Stimulated activated effector memory CD8-positive, alpha-beta T cell treated with anti-CD3 and anti-CD28 coated beads, Interleukin-12 subunit alpha, Interleukin-12 subunit beta, amount 100 ng/mL, for 72 hours (primary cell): Measurements from ENCODE around the gene PROB1.
"Not testable (repeated sequence)": the region's sequence is repeated elsewhere in the genome, so short reads cannot be mapped to it uniquely, and the experiment has no call there.

Experiments used
- ATAC-seq: fragments of 150-1000 bp; cut with Tn5 transposase; 2 replicates; pipeline ENCODE4 v1.10.0; 2021
- DNase-seq, 2 donors: peaks; one replicate each; pipeline ENCODE4 v3.0.0; 2021 to 2022; ENCODE audit warnings: low spot score in 2 of 2
- H3K27ac Mint-ChIP-seq: one replicate; pipeline ENCODE4 v1.8.0; 2022; ENCODE audit warnings: mild to moderate bottlenecking, mixed read lengths
- H3K36me3 Mint-ChIP-seq: one replicate; pipeline ENCODE4 v1.8.0; 2022; ENCODE audit warnings: mild to moderate bottlenecking, mixed read lengths
- H3K4me1 Mint-ChIP-seq: one replicate; pipeline ENCODE4 v1.8.0; 2022; ENCODE audit warnings: mixed read lengths
- H3K4me3 Mint-ChIP-seq: one replicate; pipeline ENCODE4 v1.8.0; 2022; ENCODE audit warnings: mild to moderate bottlenecking, mixed read lengths
- H3K9me3 Mint-ChIP-seq: one replicate; pipeline ENCODE4 v1.8.0; 2022; ENCODE audit warnings: mixed read lengths

PROB1 gene, protein sequence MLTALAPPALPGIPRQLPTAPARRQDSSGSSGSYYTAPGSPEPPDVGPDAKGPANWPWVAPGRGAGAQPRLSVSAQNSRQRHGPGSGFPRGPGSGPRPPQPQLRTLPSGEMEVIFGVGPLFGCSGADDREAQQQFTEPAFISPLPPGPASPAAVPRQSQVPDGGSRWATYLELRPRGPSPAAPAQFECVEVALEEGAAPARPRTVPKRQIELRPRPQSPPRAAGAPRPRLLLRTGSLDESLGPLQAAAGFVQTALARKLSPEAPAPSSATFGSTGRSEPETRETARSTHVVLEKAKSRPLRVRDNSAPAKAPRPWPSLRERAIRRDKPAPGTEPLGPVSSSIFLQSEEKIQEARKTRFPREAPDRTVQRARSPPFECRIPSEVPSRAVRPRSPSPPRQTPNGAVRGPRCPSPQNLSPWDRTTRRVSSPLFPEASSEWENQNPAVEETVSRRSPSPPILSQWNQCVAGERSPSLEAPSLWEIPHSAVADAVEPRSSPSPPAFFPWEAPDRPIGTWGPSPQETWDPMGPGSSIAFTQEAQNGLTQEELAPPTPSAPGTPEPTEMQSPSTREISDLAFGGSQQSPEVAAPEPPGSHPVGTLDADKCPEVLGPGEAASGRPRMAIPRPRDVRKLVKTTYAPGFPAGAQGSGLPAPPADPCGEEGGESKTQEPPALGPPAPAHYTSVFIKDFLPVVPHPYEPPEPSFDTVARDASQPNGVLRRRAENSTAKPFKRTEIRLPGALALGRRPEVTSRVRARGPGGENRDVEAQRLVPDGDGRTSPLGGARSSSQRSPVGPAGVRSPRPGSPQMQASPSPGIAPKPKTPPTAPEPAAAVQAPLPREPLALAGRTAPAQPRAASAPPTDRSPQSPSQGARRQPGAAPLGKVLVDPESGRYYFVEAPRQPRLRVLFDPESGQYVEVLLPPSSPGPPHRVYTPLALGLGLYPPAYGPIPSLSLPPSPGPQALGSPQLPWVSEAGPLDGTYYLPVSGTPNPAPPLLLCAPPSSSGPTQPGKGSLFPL

DNA sequence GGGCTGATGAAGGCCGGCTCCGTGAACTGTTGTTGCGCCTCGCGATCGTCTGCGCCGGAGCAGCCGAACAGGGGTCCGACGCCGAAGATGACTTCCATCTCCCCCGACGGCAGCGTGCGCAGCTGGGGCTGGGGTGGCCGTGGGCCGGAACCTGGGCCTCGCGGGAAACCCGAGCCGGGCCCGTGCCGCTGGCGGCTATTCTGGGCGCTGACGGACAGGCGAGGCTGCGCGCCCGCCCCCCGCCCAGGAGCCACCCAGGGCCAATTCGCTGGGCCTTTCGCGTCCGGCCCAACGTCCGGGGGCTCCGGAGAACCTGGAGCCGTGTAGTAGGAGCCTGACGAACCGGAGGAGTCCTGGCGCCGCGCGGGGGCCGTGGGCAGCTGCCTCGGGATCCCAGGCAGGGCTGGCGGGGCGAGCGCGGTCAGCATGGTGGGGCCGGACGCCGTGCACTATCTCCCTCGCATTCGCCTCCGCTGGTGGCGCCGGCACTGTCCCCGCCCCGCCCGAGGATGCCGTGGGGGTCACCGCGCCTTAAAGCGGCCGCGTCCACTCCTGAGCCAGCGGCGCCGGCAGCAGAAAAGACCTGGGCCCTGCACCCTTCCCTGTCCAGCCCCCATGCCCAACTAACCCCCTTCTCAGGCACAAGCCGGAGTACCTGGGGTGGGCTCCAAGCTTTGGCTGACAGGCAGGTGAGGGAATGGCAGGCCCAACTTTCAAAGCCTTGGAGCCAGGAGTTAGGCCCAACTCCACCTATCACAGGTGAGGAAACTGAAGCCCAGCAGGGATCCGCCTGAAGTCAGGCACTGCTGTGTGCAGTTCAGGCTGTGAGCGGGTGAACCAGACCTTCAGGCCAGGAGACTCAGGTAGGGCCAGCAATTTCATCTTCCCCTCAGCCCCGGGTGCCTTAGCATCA is at the start of gene PROB1:
Gene PROB1, minus strand, starts transcription at position 451 of the 913 bp plus-strand sequence. Its CDS starts 23 bp downstream, at position 428.
- no peaks in the 10 kb centered on the region for H3K9me3 Mint-ChIP-seq
- H3K4me1 Mint-ChIP-seq: peaks cover 71% of the 10 kb centered on the region

DNA sequence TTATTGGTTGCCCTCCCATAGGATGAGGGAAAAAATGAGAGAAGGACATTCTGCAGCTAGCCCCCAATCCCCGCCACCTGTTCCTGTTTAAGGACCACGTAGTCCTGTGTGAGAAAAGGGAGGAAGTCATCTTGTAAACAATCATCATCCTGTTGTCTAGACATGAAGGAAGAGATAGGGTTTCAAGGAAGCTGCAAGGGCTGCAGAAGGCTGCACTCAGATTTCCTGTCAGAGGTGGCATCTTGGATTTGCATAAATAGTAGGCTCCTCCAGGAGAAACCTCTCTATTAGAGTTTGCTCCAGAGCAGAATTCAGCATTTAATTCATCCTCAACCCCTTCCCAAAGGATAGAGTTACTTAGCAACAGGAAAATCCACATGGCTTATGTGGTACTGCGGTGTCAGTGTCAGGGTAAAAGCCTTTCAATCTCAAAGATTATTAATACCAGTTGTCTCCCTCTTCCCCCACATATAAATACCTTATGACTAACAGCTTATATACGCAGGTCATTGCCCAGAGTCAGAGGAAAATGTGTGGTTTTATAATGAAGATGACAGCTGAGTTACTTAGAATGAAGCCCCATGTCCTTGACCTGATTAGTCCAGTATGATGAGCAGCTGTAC is 49.0 kb upstream of the PROB1 start:
- DNase-seq: no peak
- peak; percentile 54 for ATAC-seq
- Mint-ChIP-seq H3K4me3 (no peak overlapping the region), H3K36me3 (peaks cover 18% of the 10 kb centered on the region), H3K27ac (peak overlapping the region; percentile 98), H3K9me3 (no peaks in the 10 kb centered on the region), H3K4me1 (peaks cover 87% of the 10 kb centered on the region)

More for the DNA sequence above, at the start of gene PROB1:
- ATAC-seq: no peak
- Mint-ChIP-seq H3K27ac (no peak within 1 kb of the TSS), H3K4me3 (peak within 1 kb of the TSS; percentile 99), H3K36me3 (peaks cover 64% of the 10 kb centered on the region)
- no peak for DNase-seq

DNA sequence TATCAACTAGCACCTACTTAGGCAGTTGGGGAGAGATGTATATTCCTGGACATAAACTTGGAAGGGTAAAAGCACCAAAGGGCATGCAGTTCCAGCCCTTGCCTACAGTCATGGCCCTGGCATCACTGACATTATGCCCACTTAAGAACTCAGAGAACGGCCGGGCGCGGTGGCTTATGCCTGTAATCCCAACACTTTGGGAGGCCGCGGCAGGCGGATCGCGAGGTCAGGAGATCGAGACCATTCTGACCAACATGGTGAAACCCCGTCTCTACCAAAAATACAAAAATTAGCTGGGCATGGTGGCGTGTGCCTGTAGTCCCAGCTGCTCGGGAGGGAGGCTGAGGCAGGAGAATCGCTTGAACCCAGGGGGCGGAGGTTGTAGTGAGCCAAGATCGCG is 45.5 kb upstream of the PROB1 start:
- H3K4me3 Mint-ChIP-seq: peak overlapping the region; percentile 93
- peak overlapping the region; percentile 100 for H3K27ac Mint-ChIP-seq
- H3K36me3 Mint-ChIP-seq: peaks cover 32% of the 10 kb centered on the region
- not testable (repeated sequence) for ATAC-seq, DNase-seq, H3K9me3 Mint-ChIP-seq
- H3K4me1 Mint-ChIP-seq: peaks cover 70% of the 10 kb centered on the region

DNA sequence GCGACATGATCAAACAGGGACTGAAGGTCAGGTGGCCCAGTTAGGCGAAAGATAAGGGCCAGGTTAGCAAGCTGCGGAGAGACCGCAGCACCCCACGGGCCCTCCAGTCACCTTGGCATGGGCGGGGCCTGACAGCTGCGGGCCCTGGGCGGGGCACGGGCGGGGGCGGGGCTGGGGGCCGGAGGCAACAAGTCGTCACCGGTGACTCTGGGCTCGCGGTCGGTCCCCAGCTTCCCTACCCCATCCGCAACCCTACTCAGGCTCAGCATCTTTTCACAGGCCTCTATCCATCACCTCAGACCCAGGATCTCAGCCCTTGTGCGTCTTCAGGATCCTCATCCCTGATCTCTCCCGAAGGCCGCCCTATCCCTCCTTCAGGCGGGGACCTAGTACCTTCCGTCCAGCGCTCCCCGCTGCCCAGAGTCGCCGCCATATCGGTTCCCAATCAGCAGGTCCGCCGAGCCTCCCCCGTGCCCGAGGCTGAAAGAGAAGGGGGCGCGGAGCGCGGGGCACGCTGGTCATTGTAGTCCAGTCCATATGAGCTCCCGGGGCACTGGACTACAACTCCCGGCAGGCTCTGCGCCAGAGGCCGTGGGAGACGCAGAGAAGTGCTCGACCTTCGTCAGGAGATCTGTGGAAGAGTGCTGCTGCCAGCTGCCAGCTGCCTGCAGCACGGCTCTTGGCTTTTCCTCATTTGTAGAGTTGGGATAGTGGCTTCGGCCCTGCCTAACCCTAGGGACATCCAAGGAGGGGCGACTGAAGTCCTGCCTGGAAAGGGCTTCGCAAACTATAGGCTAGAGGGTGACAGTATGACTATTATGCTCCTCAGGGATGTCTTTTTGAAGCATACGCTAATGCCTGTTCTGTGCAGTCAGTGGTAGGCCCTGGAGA is 44.4 kb upstream of the PROB1 start, which contains the start of gene DNAJC18:
Gene DNAJC18, minus strand, starts transcription at position 513 of the 891 bp plus-strand sequence. Its CDS starts 80 bp downstream, at position 433.
- Mint-ChIP-seq H3K4me1 (peaks cover 62% of the 10 kb centered on the region), H3K9me3 (no peaks in the 10 kb centered on the region), H3K4me3 (peak within 1 kb of the TSS; percentile 93), H3K36me3 (peaks cover 42% of the 10 kb centered on the region), H3K27ac (peak within 1 kb of the TSS; percentile 100)
- ATAC-seq (peak; percentile 90), DNase-seq (peak; percentile 82 to 96)

DNA sequence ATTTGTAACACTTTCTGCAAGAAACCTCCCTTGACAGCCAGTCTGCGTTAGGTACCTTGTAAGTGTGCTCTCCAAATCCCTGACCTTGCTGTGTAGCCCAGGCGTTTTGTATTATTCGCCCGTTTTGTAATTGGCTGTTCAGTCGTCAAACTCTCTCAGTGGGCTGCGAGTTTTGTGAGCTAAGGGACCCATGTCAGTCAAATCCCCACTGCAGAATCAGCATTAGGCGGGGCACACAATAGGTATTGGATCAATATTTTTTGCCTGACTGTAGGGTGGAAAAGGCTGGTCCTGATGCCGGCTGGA is 43.8 kb upstream of the PROB1 start:
- ATAC-seq (no peak), DNase-seq (no peak)
- H3K4me3 Mint-ChIP-seq: peak overlapping the region; percentile 93
- H3K27ac Mint-ChIP-seq: peak overlapping the region; percentile 100
- peaks cover 56% of the 10 kb centered on the region for H3K4me1 Mint-ChIP-seq
- H3K9me3 Mint-ChIP-seq: no peaks in the 10 kb centered on the region
- H3K36me3 Mint-ChIP-seq: peaks cover 42% of the 10 kb centered on the region

DNA sequence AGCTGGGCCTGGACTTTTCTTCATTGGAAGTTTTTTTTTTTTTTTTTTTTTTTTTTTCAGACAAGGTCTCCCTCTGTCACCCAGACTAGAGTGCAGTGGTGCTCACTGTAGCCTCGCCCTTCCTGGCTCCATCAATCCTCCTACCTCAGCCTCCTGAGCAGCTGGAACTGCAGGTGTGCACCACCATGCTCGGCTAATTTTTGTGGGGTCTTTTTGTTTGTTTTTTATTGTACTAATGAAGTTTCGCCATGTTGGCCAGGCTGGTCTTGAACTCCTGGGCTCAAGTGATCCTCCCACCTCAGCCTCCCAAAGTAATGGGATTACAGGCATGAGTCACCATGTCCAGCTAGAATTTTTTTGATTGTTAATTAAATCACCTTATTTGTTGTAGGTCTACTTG is 40.8 kb upstream of the PROB1 start:
- H3K4me3 Mint-ChIP-seq: no peak overlapping the region
- peaks cover 51% of the 10 kb centered on the region for H3K36me3 Mint-ChIP-seq
- H3K27ac Mint-ChIP-seq: no peak overlapping the region
- no peaks in the 10 kb centered on the region for H3K9me3 Mint-ChIP-seq
- ATAC-seq (no peak), DNase-seq (no peak)
- peaks cover 30% of the 10 kb centered on the region for H3K4me1 Mint-ChIP-seq

DNA sequence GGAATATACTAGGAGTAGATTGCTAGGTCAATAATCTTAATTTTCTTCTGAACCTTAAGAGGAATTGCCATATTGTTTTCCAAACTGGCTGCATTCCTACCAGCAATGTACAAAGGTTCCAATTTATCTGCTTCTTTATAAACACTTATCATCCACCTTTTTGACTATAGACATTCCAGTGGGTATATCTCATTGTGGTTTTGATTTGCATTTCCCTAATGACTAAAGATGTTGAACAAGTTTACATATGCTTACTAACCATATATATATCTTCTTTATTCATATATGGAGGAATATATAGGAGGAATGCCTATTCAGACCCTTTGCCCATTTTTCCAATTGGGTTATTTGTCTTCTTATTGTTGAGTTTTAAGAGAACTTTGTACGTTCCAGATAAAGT is 36.8 kb upstream of the PROB1 start:
- no peaks in the 10 kb centered on the region for H3K4me1 Mint-ChIP-seq
- DNase-seq (no peak), ATAC-seq (no peak)
- H3K36me3 Mint-ChIP-seq: peaks cover 65% of the 10 kb centered on the region
- no peak overlapping the region for H3K4me3 Mint-ChIP-seq
- no peaks in the 10 kb centered on the region for H3K9me3 Mint-ChIP-seq
- H3K27ac Mint-ChIP-seq: no peak overlapping the region

DNA sequence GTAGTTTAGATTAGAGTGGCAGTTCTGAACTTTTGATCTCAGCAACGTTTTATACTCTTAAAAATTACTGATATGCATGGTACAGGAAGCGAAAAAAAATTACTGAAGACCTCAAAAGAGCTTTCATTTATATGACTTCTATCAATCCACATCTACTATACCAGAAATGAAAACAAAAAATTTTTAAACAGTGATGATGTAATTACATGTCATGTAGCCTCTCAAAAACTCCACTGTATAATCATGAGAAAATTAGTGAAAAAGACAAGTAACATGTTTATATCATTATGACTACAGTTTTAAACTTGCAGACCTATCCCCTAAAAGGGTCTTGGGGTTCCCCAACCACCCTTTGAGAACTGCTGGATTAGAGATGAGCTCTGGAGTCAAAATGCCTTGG is 35.1 kb upstream of the PROB1 start:
- DNase-seq: no peak
- Mint-ChIP-seq H3K9me3 (no peaks in the 10 kb centered on the region), H3K27ac (peak overlapping the region; percentile 26), H3K36me3 (peaks cover 60% of the 10 kb centered on the region), H3K4me1 (no peaks in the 10 kb centered on the region), H3K4me3 (no peak overlapping the region)
- ATAC-seq: no peak

DNA sequence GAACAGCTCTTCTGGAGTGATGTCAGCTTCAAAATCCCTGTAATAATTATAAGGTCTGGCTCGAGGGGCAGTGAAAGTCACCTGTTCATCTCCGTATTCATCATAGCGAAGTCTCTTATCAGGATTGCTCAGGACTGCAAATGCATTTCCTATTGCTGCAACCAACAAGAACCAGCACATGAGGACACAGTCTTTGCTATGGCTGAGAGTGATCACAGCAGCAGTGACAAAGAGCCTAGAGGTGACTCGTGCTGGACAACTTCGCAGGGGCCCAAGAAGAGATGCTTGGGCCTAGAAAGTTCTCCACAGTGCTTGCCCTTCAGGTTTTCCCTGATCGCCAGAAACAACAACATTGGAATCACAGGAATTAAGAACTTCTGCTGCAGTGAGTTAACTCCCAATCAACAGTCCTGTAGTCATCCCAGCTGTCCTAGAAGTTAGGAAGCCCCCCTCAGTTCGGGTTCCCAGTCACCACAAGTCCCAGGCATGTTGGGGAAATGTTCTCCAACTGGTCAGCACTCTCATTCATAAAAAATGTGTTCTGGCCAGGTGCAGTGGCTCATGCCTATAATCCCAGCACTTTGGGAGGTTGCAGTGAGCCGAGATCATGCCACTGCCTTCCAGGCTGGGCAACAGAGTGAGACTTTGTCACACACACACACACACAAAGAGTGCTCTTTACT is 31.4 kb upstream of the PROB1 start:
- H3K27ac Mint-ChIP-seq: no peak overlapping the region
- ATAC-seq: no peak
- peaks cover 81% of the 10 kb centered on the region for H3K36me3 Mint-ChIP-seq
- no peak overlapping the region for H3K4me3 Mint-ChIP-seq
- H3K4me1 Mint-ChIP-seq: peaks cover 7% of the 10 kb centered on the region
- DNase-seq: no peak
- no peaks in the 10 kb centered on the region for H3K9me3 Mint-ChIP-seq

DNA sequence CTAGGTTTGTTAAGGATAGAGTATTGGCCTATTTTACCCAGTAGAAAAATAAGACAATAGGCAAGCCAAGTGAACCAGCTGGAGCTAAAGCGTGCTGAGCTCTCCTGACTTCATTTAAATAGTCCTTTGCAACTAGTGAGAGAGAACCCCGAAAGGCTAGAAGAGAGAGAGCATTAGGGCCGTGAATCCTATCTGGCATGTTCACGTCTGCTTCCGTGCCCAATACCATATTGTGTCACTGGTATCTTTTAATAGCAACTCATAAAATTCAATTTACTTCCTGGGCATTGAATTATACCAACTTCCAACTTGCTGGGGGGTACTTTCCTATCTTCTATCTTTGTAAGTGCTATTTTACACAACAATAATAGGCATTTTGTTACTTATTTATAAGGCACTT is 30.6 kb upstream of the PROB1 start:
- Mint-ChIP-seq H3K27ac (no peak overlapping the region), H3K36me3 (peaks cover 90% of the 10 kb centered on the region), H3K9me3 (no peaks in the 10 kb centered on the region), H3K4me1 (peaks cover 7% of the 10 kb centered on the region), H3K4me3 (no peak overlapping the region)
- DNase-seq (no peak), ATAC-seq (no peak)

DNA sequence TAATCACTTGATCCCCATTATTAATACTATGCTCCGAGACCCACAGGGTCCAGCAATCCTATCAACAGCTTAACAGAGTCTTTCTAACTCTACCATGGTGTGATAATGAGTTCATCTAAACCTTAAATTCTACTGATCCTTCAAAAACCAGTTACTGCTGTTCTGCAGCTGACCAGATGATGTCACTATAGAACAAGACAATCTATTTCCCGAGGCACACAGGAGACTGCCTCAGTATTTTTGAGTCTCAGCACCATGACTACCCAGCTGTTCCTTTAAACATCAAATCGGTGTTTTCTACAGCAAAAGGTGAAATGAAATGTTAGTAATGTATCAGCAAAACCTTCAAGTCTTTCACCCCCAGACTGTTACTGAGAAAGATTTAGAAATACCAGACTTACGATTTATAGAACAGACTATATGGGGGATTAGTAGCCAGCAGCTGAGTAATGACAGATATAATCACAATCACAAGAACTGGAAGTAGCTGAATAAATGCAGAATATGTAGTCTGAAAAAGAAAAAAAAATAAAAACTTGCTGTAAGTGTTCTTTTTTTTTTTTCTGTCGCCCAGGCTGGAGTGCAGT is 27.5 kb upstream of the PROB1 start:
- Mint-ChIP-seq H3K36me3 (peaks cover 96% of the 10 kb centered on the region), H3K27ac (no peak overlapping the region)
- peak in 1 of 2 donors; percentile 73 for DNase-seq

DNA sequence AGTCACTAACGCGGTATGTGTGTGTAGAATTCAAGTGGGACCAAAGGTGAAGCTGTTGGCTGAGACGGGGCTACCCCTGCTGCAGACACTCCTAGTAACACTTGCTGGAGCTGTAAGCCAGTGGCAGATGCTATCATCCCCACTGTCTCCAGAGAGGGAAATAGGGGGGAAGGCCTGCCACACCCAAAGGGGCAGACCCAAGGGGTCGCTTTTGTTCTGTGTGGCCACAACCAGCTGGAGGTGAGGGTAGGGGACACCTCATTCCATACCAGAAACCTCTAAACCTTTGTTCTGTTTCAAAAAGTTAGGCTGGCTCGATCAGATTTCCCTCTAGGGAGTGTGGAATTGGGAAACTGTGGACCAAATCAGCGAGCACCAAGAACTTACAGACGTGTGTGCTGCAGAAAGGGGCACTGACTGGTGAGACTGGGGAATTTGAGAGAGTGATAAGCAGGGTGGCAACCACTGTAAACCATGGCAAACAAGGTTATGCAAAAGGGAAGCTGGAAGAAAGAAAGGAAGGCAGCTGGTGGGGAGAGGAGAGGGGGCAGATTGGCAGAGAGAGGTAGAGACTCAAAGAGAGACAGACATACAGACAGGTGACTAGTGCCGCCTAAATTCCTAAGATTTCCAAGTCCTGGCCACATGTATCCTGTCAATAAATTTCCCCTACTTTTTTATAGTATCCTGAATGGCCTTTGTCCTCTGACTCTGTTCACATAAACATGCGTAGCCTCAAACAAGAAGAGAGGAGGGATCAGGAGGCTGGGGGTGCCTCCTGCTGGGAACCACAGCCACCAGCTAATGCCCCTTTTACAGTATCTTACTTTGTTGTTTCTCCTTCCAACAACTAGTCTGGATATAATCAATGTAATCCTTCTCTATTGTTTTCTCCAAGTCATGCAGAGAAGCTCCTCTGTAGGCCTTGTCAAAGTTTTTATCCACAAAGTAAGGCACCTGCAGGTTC is 24.6 kb upstream of the PROB1 start:
- Mint-ChIP-seq H3K27ac (peak overlapping the region; percentile 2), H3K36me3 (peaks cover 92% of the 10 kb centered on the region), H3K4me3 (no peak overlapping the region), H3K4me1 (peaks cover 30% of the 10 kb centered on the region), H3K9me3 (no peaks in the 10 kb centered on the region)
- ATAC-seq: no peak
- DNase-seq: no peak

More for the DNA sequence above, 27.5 kb upstream of the PROB1 start:
- ATAC-seq: peak; percentile 92
- Mint-ChIP-seq H3K4me1 (peaks cover 7% of the 10 kb centered on the region), H3K9me3 (no peaks in the 10 kb centered on the region), H3K4me3 (no peak overlapping the region)
